SK-N-SH (cell line): ENCODE results near the gene LAMA4. TPM values are rescaled to one million over a fixed set of nuclear protein-coding genes. Genes with fewer than 3 reads are reported as not detected.

ENCODE experiments used
- CTCF ChIA-PET: fragments of 300-600, 350-600 bp; formaldehyde crosslinking; extraction: SDS; loops from one replicate; lab custom pipeline; 2021; lab: Yijun Ruan, JAX
- POLR2A ChIA-PET: fragments of 350-600 bp; sonication (Branson Sonifier 250); formaldehyde crosslinking; extraction: SDS; loops from one replicate; lab custom pipeline; 2020; ENCODE audit warnings: antibody characterized with exemption, inconsistent platforms; lab: Yijun Ruan, JAX
- DNase-seq: peaks from one replicate; pipeline ENCODE4 v3.0.0; 2012
- H2AFZ ChIP-seq: fragments of 200-600 bp; sonication (generic); 2 replicates; pipeline ENCODE4 v1.8.1; 2016; ENCODE audit warnings: antibody characterized with exemption, mild to moderate bottlenecking, low read depth
- H3F3A ChIP-seq: fragments of 200-600 bp; sonication (generic); replicated peaks from 2 replicates; pipeline ENCODE3; 2016; ENCODE audit warnings: antibody characterized with exemption, mild to moderate bottlenecking; ENCODE audit not compliant: insufficient read depth
- H3K27ac ChIP-seq, 2 experiments: fragments of 200-500 bp in 1 of 2; fragments of 200-600 bp in 1 of 2; sonication (Bioruptor generic) in 1 of 2; sonication (generic), shearing (Covaris generic) in 1 of 2; 2 replicates each; pipeline versions ENCODE4 v1.5.1 to v1.6.1; 2014 to 2016; ENCODE audit warnings: low read depth in 2 of 2, inconsistent platforms in 1 of 2, low read length in 1 of 2, mild to moderate bottlenecking in 1 of 2, mixed read lengths in 1 of 2
- H3K27me3 ChIP-seq: fragments of 200-600 bp; sonication (generic), shearing (Covaris generic); 2 replicates; pipeline ENCODE4 v1.6.1; 2016; ENCODE audit warnings: mixed run types; ENCODE audit not compliant: insufficient read depth
- H3K36me3 ChIP-seq, 2 experiments: fragments of 200-500 bp in 1 of 2; fragments of 200-600 bp in 1 of 2; sonication (Bioruptor generic) in 1 of 2; sonication (generic) in 1 of 2; replicated peaks in 1 of 2; 2 replicates each; pipeline versions ENCODE3 to v1.5.1; 2014 to 2016; ENCODE audit warnings: low read length in 1 of 2, mild to moderate bottlenecking in 1 of 2; ENCODE audit not compliant: insufficient read depth in 2 of 2, control insufficient read depth in 1 of 2
- H3K4me1 ChIP-seq, 2 experiments: fragments of 200-500 bp in 1 of 2; fragments of 200-600 bp in 1 of 2; sonication (Bioruptor generic) in 1 of 2; sonication (generic), shearing (Covaris generic) in 1 of 2; 2 replicates each; pipeline versions ENCODE4 v1.5.1 to v1.6.1; 2014 to 2016; ENCODE audit warnings: low read depth in 1 of 2, low read length in 1 of 2, mixed run types in 1 of 2; ENCODE audit not compliant: insufficient read depth in 2 of 2, control insufficient read depth in 1 of 2
- H3K4me2 ChIP-seq: fragments of 200-600 bp; sonication (generic), shearing (Covaris generic); 2 replicates; pipeline ENCODE4 v1.6.1; 2017; ENCODE audit warnings: mixed run types
- H3K4me3 ChIP-seq, 2 experiments: fragments of 200-500 bp in 1 of 2; fragments of 200-600 bp in 1 of 2; sonication (Bioruptor generic) in 1 of 2; sonication (generic), shearing (Covaris generic) in 1 of 2; 2 replicates each; pipeline versions ENCODE4 v1.5.1 to v1.8.1; 2014 to 2016; ENCODE audit warnings: low read depth in 2 of 2, inconsistent platforms in 1 of 2, low read length in 1 of 2, mild to moderate bottlenecking in 1 of 2, mixed read lengths in 1 of 2, moderate library complexity in 1 of 2
- H3K79me2 ChIP-seq: fragments of 200-600 bp; sonication (generic); 2 replicates; pipeline ENCODE4 v1.8.1; 2017; ENCODE audit warnings: mild to moderate bottlenecking; ENCODE audit not compliant: insufficient read depth
- H3K9ac ChIP-seq: fragments of 200-600 bp; sonication (generic); 2 replicates; pipeline ENCODE4 v1.6.1; 2017; ENCODE audit warnings: mixed run types
- H3K9me2 ChIP-seq: fragments of 200-600 bp; sonication (generic); 2 replicates; pipeline ENCODE4 v1.6.1; 2017; ENCODE audit warnings: mixed run types
- H3K9me3 ChIP-seq: fragments of 200-600 bp; sonication (generic); 2 replicates; pipeline ENCODE4 v1.6.1; 2017; ENCODE audit warnings: mixed run types, mild to moderate bottlenecking, moderate library complexity
- H4K20me1 ChIP-seq: fragments of 200-600 bp; sonication (generic); 2 replicates; pipeline ENCODE4 v1.6.1; 2017; ENCODE audit warnings: mild to moderate bottlenecking, mixed run types; ENCODE audit not compliant: insufficient read depth
- ELF1 ChIP-seq: IDR thresholded peaks from 2 replicates; pipeline ENCODE4 v1.4.0; 2012
- EZH2phosphoT487 ChIP-seq: fragments of 200-600 bp; sonication (generic); IDR thresholded peaks from 2 replicates; pipeline ENCODE4 v1.6.1; 2017; ENCODE audit warnings: low read depth, mixed run types, mild to moderate bottlenecking, antibody characterized with exemption, moderate library complexity, borderline replicate concordance
- FOSL2 ChIP-seq: IDR thresholded peaks from 2 replicates; pipeline ENCODE4 v1.4.0; 2012; ENCODE audit warnings: low read depth, mild to moderate bottlenecking, moderate library complexity, borderline replicate concordance
- FOXJ3 ChIP-seq: sonication (generic); formaldehyde crosslinking; IDR thresholded peaks from 2 replicates; pipeline ENCODE4 v1.5.1; 2020; ENCODE audit warnings: mild to moderate bottlenecking, missing genetic modification reagents
- FOXM1 ChIP-seq: IDR thresholded peaks from 2 replicates; pipeline ENCODE4 v1.4.0; 2012; ENCODE audit warnings: low read depth, mild to moderate bottlenecking
- GATA2 ChIP-seq: sonication (generic); formaldehyde crosslinking; IDR thresholded peaks from 2 replicates; pipeline ENCODE4 v1.5.0; 2020; ENCODE audit warnings: mild to moderate bottlenecking, missing genetic modification reagents
- JUND ChIP-seq: IDR thresholded peaks from 2 replicates; pipeline ENCODE4 v1.4.0; 2012
- MEF2A ChIP-seq: IDR thresholded peaks from 2 replicates; pipeline ENCODE4 v1.4.0; 2012; ENCODE audit warnings: low read depth, borderline replicate concordance
- RAD21 ChIP-seq: IDR thresholded peaks from 2 replicates; pipeline ENCODE4 v1.6.1; 2012; ENCODE audit warnings: mild to moderate bottlenecking, low read length
- RCOR1 ChIP-seq: fragments of 150-350 bp; IDR thresholded peaks from 2 replicates; pipeline ENCODE4 v1.6.1; 2017; ENCODE audit warnings: antibody characterized with exemption, low read length
- RFX5 ChIP-seq: IDR thresholded peaks from 2 replicates; pipeline ENCODE4 v1.6.1; 2012; ENCODE audit warnings: mild to moderate bottlenecking, improper control_type of control experiment, low read length
- RXRA ChIP-seq: IDR thresholded peaks from 2 replicates; pipeline ENCODE4 v1.4.0; 2012; ENCODE audit warnings: low read depth, mild to moderate bottlenecking, borderline replicate concordance
- SIN3A ChIP-seq: IDR thresholded peaks from 2 replicates; pipeline ENCODE4 v1.6.1; 2012; ENCODE audit warnings: low read depth, mild to moderate bottlenecking, low read length, moderate library complexity, borderline replicate concordance
- TCF12 ChIP-seq: IDR thresholded peaks from 2 replicates; pipeline ENCODE4 v1.4.0; 2012
- YY1 ChIP-seq: IDR thresholded peaks from 2 replicates; pipeline ENCODE4 v1.4.0; 2012; ENCODE audit warnings: low read depth, mild to moderate bottlenecking
- WGBS: methylation state at CpG from one replicate; pipeline ENCODE4 v1.1.6; 2017; ENCODE audit warnings: low lambda C conversion rate; 5-methylcytosine and 5-hydroxymethylcytosine counted together
- polyA plus RNA-seq, 3 experiments: library from polyadenylated mRNA; depleted of rRNA; stranded (reverse); fragments of >200 nt; gene quantifications; 2 replicates each; pipeline ENCODE4 v1.2.3, GENCODE V29; 2012
- TF ChIP-seq, protein P1 (sequence below): IDR thresholded peaks from 2 replicates; pipeline ENCODE4 v1.4.0; 2012; ENCODE audit warnings: low read depth
- TF ChIP-seq, protein P2 (sequence below): IDR thresholded peaks from 2 replicates; pipeline ENCODE4 v1.4.0; 2012; ENCODE audit warnings: low read depth, borderline replicate concordance
- TF ChIP-seq, protein P3 (sequence below): IDR thresholded peaks from 2 replicates; pipeline ENCODE4 v1.4.0; 2012; ENCODE audit warnings: low read depth, borderline replicate concordance
- TF ChIP-seq, protein P4 (sequence below): IDR thresholded peaks from 2 replicates; pipeline ENCODE4; 2012

Gene LAMA4
- polyA plus RNA-seq, 1 of the 3 experiments (the other 2 are of a cell fraction), result 9.4 TPM

DNA sequence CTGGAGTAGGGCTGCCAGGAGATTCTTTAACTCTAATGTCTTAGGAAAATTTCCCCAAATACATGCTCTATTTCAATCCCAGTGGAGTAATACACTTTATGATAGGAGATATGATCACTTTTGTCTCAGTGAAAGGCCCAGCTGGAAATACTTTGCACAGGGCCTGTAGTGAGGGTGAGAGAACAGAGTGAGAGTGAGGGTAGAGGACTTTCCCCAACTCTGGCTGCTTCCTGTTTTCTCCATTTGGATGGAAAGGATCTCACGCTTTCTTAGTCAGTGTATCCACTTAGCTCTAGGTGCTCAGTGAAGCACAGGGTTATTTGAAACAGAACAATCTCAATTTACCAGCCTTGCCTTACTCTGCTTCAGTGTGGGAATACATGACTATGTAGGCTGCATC lies 130.4 kb downstream of the LAMA4 start:
- POLR2A ChIA-PET, result interaction anchor here (1.0 kb wide), 1 partner anchor 41 kb away, joined by 3 read pairs; no protein-coding TSS in a partner anchor
- CTCF ChIA-PET, result interaction anchor here (0.7 to 1.5 kb wide), 4 partner anchors 11 to 56 kb away, joined by 5 to 6 read pairs (median 5); partner anchors contain the start of genes FAM229B and TUBE1
- H3K36me3 ChIP-seq, result peaks cover 0 to 37% of the 10 kb centered on the region in 2 experiments

DNA sequence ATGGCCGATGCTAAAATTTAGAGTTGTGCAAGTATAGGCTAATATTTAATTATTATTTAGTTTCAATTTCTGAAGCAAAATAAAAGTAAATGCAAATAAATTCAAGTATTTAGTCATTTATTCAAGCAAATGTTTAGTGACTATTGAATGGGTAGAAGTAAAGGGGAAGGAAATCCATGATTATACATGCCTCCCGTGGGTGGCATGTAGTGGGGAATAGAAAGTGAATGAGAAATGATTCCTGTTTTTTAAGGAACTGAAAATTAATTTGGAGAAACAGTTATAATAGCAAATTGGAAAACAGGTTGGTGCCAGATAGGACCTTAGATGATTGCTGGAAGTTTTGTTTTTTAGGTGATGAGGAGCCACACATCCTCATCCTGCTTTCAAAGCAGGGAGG lies 131.6 kb downstream of the LAMA4 start:
- Histone ChIP-seq H3K4me3 (no peak overlapping the region), H3K9me2 (no peaks in the 10 kb centered on the region), H4K20me1 (no peaks in the 10 kb centered on the region), H3K27ac (no peak overlapping the region), H3K9me3 (no peaks in the 10 kb centered on the region), H3K4me2 (no peak overlapping the region), H3K4me1 (peaks cover 0 to 25% of the 10 kb centered on the region in 2 experiments; a peak in 2 of 4 replicates), H3K36me3 (peaks cover 0 to 27% of the 10 kb centered on the region in 2 experiments), H3F3A (no peaks in the 10 kb centered on the region), H2AFZ (no peak overlapping the region), H3K79me2 (no peaks in the 10 kb centered on the region), H3K9ac (no peak overlapping the region), H3K27me3 (no peaks in the 10 kb centered on the region)
- DNase-seq, result no peak
- 90% methylated on average over 2 of the region's 2 CpGs for WGBS
- TF ChIP-seq SIN3A (no peak), JUND (no peak), RCOR1 (no peak)
- ChIA-PET CTCF (interaction anchor here (1.3 kb wide), 1 partner anchor 41 kb away, joined by 6 read pairs; no protein-coding TSS in a partner anchor), POLR2A (no interaction called here)

More for the DNA sequence above, 130.4 kb downstream of the LAMA4 start:
- Histone ChIP-seq H3F3A (no peaks in the 10 kb centered on the region), H3K27me3 (no peaks in the 10 kb centered on the region), H3K9me3 (no peaks in the 10 kb centered on the region), H3K4me1 (peaks cover 0 to 20% of the 10 kb centered on the region in 2 experiments; a peak in 2 of 4 replicates), H3K27ac (peak overlapping the region in 1 of 2 experiments; percentile 31; a peak in 2 of 4 replicates), H3K9ac (no peak overlapping the region), H3K9me2 (no peaks in the 10 kb centered on the region), H3K4me2 (no peak overlapping the region), H4K20me1 (no peaks in the 10 kb centered on the region), H3K79me2 (no peaks in the 10 kb centered on the region), H2AFZ (no peak overlapping the region), H3K4me3 (no peak overlapping the region)
- WGBS, result 100% methylated on average over 1 of the region's 1 CpG
- no peak for DNase-seq
- TF ChIP-seq FOXJ3 (CRISPR knock-in tag), result no peak
- TF ChIP-seq YY1, result no peak
- TF ChIP-seq SIN3A, result no peak
- TF ChIP-seq, protein P1, sequence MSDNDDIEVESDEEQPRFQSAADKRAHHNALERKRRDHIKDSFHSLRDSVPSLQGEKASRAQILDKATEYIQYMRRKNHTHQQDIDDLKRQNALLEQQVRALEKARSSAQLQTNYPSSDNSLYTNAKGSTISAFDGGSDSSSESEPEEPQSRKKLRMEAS, result no peak

DNA sequence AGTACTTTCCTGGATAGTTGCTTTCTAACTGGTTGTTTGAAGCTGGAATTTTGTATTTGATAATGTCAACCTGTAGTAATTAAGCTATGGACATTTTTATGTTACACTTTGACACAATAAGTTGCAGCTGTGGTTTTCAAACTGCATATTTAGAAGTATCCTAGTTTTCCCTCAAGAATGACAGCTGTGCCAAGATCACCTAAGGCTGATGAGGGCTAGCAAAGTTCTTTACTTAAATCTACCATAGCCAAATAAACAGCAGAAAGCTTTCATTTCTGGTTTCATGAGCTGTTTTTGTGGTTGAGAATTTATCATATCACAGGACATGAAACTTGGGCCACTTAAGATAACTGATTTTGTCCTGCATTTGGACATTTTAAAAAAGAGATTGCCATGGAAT lies 136.3 kb downstream of the LAMA4 start:
- no peak overlapping the region for H3K4me2 ChIP-seq
- no peak overlapping the region for H3K4me3 ChIP-seq
- H3F3A ChIP-seq, result no peaks in the 10 kb centered on the region
- H3K27me3 ChIP-seq, result no peaks in the 10 kb centered on the region
- peak overlapping the region in 1 of 2 experiments; percentile 22; a peak in 1 of 4 replicates for H3K27ac ChIP-seq
- H3K9me3 ChIP-seq, result no peaks in the 10 kb centered on the region
- H2AFZ ChIP-seq, result no peak overlapping the region
- peaks cover 0 to 39% of the 10 kb centered on the region in 2 experiments for H3K36me3 ChIP-seq
- POLR2A ChIA-PET, result no interaction called here
- H4K20me1 ChIP-seq, result no peaks in the 10 kb centered on the region
- no peak overlapping the region for H3K9ac ChIP-seq
- no peaks in the 10 kb centered on the region for H3K9me2 ChIP-seq
- TF ChIP-seq RXRA, result no peak
- no peak for TF ChIP-seq YY1
- TF ChIP-seq FOXM1, result no peak
- TF ChIP-seq FOSL2, result no peak
- no peak for TF ChIP-seq FOXJ3 (CRISPR knock-in tag)
- TF ChIP-seq RFX5, result no peak
- no peak for TF ChIP-seq TCF12
- TF ChIP-seq EZH2phosphoT487, result no peak
- TF ChIP-seq, protein P2, sequence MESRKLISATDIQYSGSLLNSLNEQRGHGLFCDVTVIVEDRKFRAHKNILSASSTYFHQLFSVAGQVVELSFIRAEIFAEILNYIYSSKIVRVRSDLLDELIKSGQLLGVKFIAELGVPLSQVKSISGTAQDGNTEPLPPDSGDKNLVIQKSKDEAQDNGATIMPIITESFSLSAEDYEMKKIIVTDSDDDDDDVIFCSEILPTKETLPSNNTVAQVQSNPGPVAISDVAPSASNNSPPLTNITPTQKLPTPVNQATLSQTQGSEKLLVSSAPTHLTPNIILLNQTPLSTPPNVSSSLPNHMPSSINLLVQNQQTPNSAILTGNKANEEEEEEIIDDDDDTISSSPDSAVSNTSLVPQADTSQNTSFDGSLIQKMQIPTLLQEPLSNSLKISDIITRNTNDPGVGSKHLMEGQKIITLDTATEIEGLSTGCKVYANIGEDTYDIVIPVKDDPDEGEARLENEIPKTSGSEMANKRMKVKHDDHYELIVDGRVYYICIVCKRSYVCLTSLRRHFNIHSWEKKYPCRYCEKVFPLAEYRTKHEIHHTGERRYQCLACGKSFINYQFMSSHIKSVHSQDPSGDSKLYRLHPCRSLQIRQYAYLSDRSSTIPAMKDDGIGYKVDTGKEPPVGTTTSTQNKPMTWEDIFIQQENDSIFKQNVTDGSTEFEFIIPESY, result no peak
- no peak for TF ChIP-seq ELF1
- no peak for TF ChIP-seq SIN3A
- TF ChIP-seq, protein P1, result no peak
- no peak for TF ChIP-seq MEF2A
- TF ChIP-seq, protein P3, sequence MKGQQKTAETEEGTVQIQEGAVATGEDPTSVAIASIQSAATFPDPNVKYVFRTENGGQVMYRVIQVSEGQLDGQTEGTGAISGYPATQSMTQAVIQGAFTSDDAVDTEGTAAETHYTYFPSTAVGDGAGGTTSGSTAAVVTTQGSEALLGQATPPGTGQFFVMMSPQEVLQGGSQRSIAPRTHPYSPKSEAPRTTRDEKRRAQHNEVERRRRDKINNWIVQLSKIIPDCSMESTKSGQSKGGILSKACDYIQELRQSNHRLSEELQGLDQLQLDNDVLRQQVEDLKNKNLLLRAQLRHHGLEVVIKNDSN, result no peak
- TF ChIP-seq GATA2 (CRISPR knock-in tag), result no peak
- TF ChIP-seq RAD21, result no peak
- TF ChIP-seq, protein P4, sequence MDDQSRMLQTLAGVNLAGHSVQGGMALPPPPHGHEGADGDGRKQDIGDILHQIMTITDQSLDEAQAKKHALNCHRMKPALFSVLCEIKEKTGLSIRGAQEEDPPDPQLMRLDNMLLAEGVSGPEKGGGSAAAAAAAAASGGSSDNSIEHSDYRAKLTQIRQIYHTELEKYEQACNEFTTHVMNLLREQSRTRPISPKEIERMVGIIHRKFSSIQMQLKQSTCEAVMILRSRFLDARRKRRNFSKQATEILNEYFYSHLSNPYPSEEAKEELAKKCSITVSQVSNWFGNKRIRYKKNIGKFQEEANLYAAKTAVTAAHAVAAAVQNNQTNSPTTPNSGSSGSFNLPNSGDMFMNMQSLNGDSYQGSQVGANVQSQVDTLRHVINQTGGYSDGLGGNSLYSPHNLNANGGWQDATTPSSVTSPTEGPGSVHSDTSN, result no peak
- peaks cover 0 to 18% of the 10 kb centered on the region in 2 experiments; a peak in 2 of 4 replicates for H3K4me1 ChIP-seq
- no peaks in the 10 kb centered on the region for H3K79me2 ChIP-seq
- no peak for DNase-seq
- CTCF ChIA-PET, result interaction anchor here (0.6 kb wide), 1 partner anchor 30 kb away, joined by 3 read pairs; no protein-coding TSS in a partner anchor
